SK-N-SH (cell line): ENCODE measurements around the gene CLCN5. TPM values are rescaled to one million over a fixed set of nuclear protein-coding genes. Genes with fewer than 3 reads are reported as not detected.
A peak's percentile ranks its signal among the peaks of the same experiment; 100 is the strongest.

Experiments used
- CTCF ChIA-PET: fragments of 300-600, 350-600 bp; formaldehyde crosslinking; extraction: SDS; loops from one replicate; lab custom pipeline; 2021; lab: Yijun Ruan, JAX
- POLR2A ChIA-PET: fragments of 350-600 bp; sonication (Branson Sonifier 250); formaldehyde crosslinking; extraction: SDS; loops from one replicate; lab custom pipeline; 2020; ENCODE audit warnings: antibody characterized with exemption, inconsistent platforms; lab: Yijun Ruan, JAX
- DNase-seq: peaks from one replicate; pipeline ENCODE4 v3.0.0; 2012
- H2AFZ ChIP-seq: fragments of 200-600 bp; sonication (generic); 2 replicates; pipeline ENCODE4 v1.8.1; 2016; ENCODE audit warnings: antibody characterized with exemption, mild to moderate bottlenecking, low read depth
- H3F3A ChIP-seq: fragments of 200-600 bp; sonication (generic); replicated peaks from 2 replicates; pipeline ENCODE3; 2016; ENCODE audit warnings: antibody characterized with exemption, mild to moderate bottlenecking; ENCODE audit not compliant: insufficient read depth
- H3K27ac ChIP-seq, 2 experiments: fragments of 200-500 bp in 1 of 2; fragments of 200-600 bp in 1 of 2; sonication (Bioruptor generic) in 1 of 2; sonication (generic), shearing (Covaris generic) in 1 of 2; 2 replicates each; pipeline versions ENCODE4 v1.5.1 to v1.6.1; 2014 to 2016; ENCODE audit warnings: low read depth in 2 of 2, inconsistent platforms in 1 of 2, low read length in 1 of 2, mild to moderate bottlenecking in 1 of 2, mixed read lengths in 1 of 2
- H3K27me3 ChIP-seq: fragments of 200-600 bp; sonication (generic), shearing (Covaris generic); 2 replicates; pipeline ENCODE4 v1.6.1; 2016; ENCODE audit warnings: mixed run types; ENCODE audit not compliant: insufficient read depth
- H3K36me3 ChIP-seq, 2 experiments: fragments of 200-500 bp in 1 of 2; fragments of 200-600 bp in 1 of 2; sonication (Bioruptor generic) in 1 of 2; sonication (generic) in 1 of 2; replicated peaks in 1 of 2; 2 replicates each; pipeline versions ENCODE3 to v1.5.1; 2014 to 2016; ENCODE audit warnings: low read length in 1 of 2, mild to moderate bottlenecking in 1 of 2; ENCODE audit not compliant: insufficient read depth in 2 of 2, control insufficient read depth in 1 of 2
- H3K4me1 ChIP-seq, 2 experiments: fragments of 200-500 bp in 1 of 2; fragments of 200-600 bp in 1 of 2; sonication (Bioruptor generic) in 1 of 2; sonication (generic), shearing (Covaris generic) in 1 of 2; 2 replicates each; pipeline versions ENCODE4 v1.5.1 to v1.6.1; 2014 to 2016; ENCODE audit warnings: low read depth in 1 of 2, low read length in 1 of 2, mixed run types in 1 of 2; ENCODE audit not compliant: insufficient read depth in 2 of 2, control insufficient read depth in 1 of 2
- H3K4me2 ChIP-seq: fragments of 200-600 bp; sonication (generic), shearing (Covaris generic); 2 replicates; pipeline ENCODE4 v1.6.1; 2017; ENCODE audit warnings: mixed run types
- H3K4me3 ChIP-seq, 2 experiments: fragments of 200-500 bp in 1 of 2; fragments of 200-600 bp in 1 of 2; sonication (Bioruptor generic) in 1 of 2; sonication (generic), shearing (Covaris generic) in 1 of 2; 2 replicates each; pipeline versions ENCODE4 v1.5.1 to v1.8.1; 2014 to 2016; ENCODE audit warnings: low read depth in 2 of 2, inconsistent platforms in 1 of 2, low read length in 1 of 2, mild to moderate bottlenecking in 1 of 2, mixed read lengths in 1 of 2, moderate library complexity in 1 of 2
- H3K79me2 ChIP-seq: fragments of 200-600 bp; sonication (generic); 2 replicates; pipeline ENCODE4 v1.8.1; 2017; ENCODE audit warnings: mild to moderate bottlenecking; ENCODE audit not compliant: insufficient read depth
- H3K9ac ChIP-seq: fragments of 200-600 bp; sonication (generic); 2 replicates; pipeline ENCODE4 v1.6.1; 2017; ENCODE audit warnings: mixed run types
- H3K9me2 ChIP-seq: fragments of 200-600 bp; sonication (generic); 2 replicates; pipeline ENCODE4 v1.6.1; 2017; ENCODE audit warnings: mixed run types
- H3K9me3 ChIP-seq: fragments of 200-600 bp; sonication (generic); 2 replicates; pipeline ENCODE4 v1.6.1; 2017; ENCODE audit warnings: mixed run types, mild to moderate bottlenecking, moderate library complexity
- H4K20me1 ChIP-seq: fragments of 200-600 bp; sonication (generic); 2 replicates; pipeline ENCODE4 v1.6.1; 2017; ENCODE audit warnings: mild to moderate bottlenecking, mixed run types; ENCODE audit not compliant: insufficient read depth
- CTCF ChIP-seq: fragments of 200-600 bp; sonication (generic); IDR thresholded peaks from 2 replicates; pipeline ENCODE4 v1.6.1; 2017; ENCODE audit warnings: antibody characterized with exemption, mild to moderate bottlenecking, moderate library complexity
- ELF1 ChIP-seq: IDR thresholded peaks from 2 replicates; pipeline ENCODE4 v1.4.0; 2012
- GATA2 ChIP-seq: sonication (generic); formaldehyde crosslinking; IDR thresholded peaks from 2 replicates; pipeline ENCODE4 v1.5.0; 2020; ENCODE audit warnings: mild to moderate bottlenecking, missing genetic modification reagents
- JUND ChIP-seq: IDR thresholded peaks from 2 replicates; pipeline ENCODE4 v1.4.0; 2012
- MAX ChIP-seq: IDR thresholded peaks from 2 replicates; pipeline ENCODE4 v1.4.0; 2012; ENCODE audit warnings: low read depth
- MXI1 ChIP-seq: IDR thresholded peaks from 2 replicates; pipeline ENCODE4 v1.6.1; 2012; ENCODE audit warnings: mild to moderate bottlenecking, low read depth, low read length, improper control_type of control experiment
- NRF1 ChIP-seq: IDR thresholded peaks from 2 replicates; pipeline ENCODE4 v1.6.1; 2012; ENCODE audit warnings: low read depth, mild to moderate bottlenecking, low read length
- PBX3 ChIP-seq: IDR thresholded peaks from 2 replicates; pipeline ENCODE4; 2012
- RAD21 ChIP-seq: IDR thresholded peaks from 2 replicates; pipeline ENCODE4 v1.6.1; 2012; ENCODE audit warnings: mild to moderate bottlenecking, low read length
- RFX5 ChIP-seq: IDR thresholded peaks from 2 replicates; pipeline ENCODE4 v1.6.1; 2012; ENCODE audit warnings: mild to moderate bottlenecking, improper control_type of control experiment, low read length
- SMC3 ChIP-seq: IDR thresholded peaks from 2 replicates; pipeline ENCODE4 v1.6.1; 2012; ENCODE audit warnings: low read depth, low read length, improper control_type of control experiment
- TAF1 ChIP-seq: IDR thresholded peaks from 2 replicates; pipeline ENCODE4 v1.6.1; 2012; ENCODE audit warnings: low read depth, mild to moderate bottlenecking, low read length, moderate library complexity, borderline replicate concordance
- USF1 ChIP-seq: IDR thresholded peaks from 2 replicates; pipeline ENCODE4 v1.4.0; 2012; ENCODE audit warnings: low read depth, borderline replicate concordance
- YY1 ChIP-seq: IDR thresholded peaks from 2 replicates; pipeline ENCODE4 v1.4.0; 2012; ENCODE audit warnings: low read depth, mild to moderate bottlenecking
- WGBS: methylation state at CpG from one replicate; pipeline ENCODE4 v1.1.6; 2017; ENCODE audit warnings: low lambda C conversion rate; 5-methylcytosine and 5-hydroxymethylcytosine counted together
- polyA plus RNA-seq, 3 experiments: library from polyadenylated mRNA; depleted of rRNA; stranded (reverse); fragments of >200 nt; gene quantifications; 2 replicates each; pipeline ENCODE4 v1.2.3, GENCODE V29; 2012

CLCN5 gene
- polyA plus RNA-seq, 1 of the 3 experiments (the other 2 are of a cell fraction): 1.7 TPM

- no peak for DNase-seq
- H3K4me3 ChIP-seq: no peak overlapping the region
- no peak overlapping the region for H3K27ac ChIP-seq
- no peaks in the 10 kb centered on the region for H3K9me3 ChIP-seq
- H3K27me3 ChIP-seq: no peaks in the 10 kb centered on the region
- no peaks in the 10 kb centered on the region; a peak in 1 of 4 replicates for H3K4me1 ChIP-seq
- H3K4me2 ChIP-seq: no peak overlapping the region
- no peaks in the 10 kb centered on the region for H3K79me2 ChIP-seq
- TF ChIP-seq MXI1 (no peak), NRF1 (no peak), USF1 (no peak), TAF1 (no peak), GATA2 (CRISPR knock-in tag) (no peak)
- 37% methylated on average over 4 of the region's 4 CpGs for WGBS
- H3K9ac ChIP-seq: no peak overlapping the region
- no peaks in the 10 kb centered on the region for H3K36me3 ChIP-seq
- H4K20me1 ChIP-seq: no peaks in the 10 kb centered on the region
- CTCF ChIA-PET: interaction anchor here (0.6 to 1.6 kb wide), 4 partner anchors 156 to 1607 kb away, joined by 3 to 6 read pairs (median 4); no protein-coding TSS in a partner anchor
- no peaks in the 10 kb centered on the region for H3K9me2 ChIP-seq
- POLR2A ChIA-PET: no interaction called here
- no peaks in the 10 kb centered on the region for H3F3A ChIP-seq
- no peak overlapping the region for H2AFZ ChIP-seq
These were observed 153.4 kb downstream of the CLCN5 start for GRCh38 chrX:50075630-50076339.

GRCh38 chrX:50081282-50081889, 159.0 kb downstream of the CLCN5 start:
- H3K36me3 ChIP-seq: peaks cover 0 to 4% of the 10 kb centered on the region in 2 experiments
- ChIA-PET POLR2A (no interaction called here), CTCF (interaction anchor here (0.7 to 4.6 kb wide), 6 partner anchors 9 to 193 kb away, joined by 3 to 31 read pairs (median 4); partner anchors contain the start of gene CLCN5)
- H3K4me1 ChIP-seq: no peaks in the 10 kb centered on the region
- no peaks in the 10 kb centered on the region for H3F3A ChIP-seq
- H2AFZ ChIP-seq: no peak overlapping the region
- no peak overlapping the region for H3K27ac ChIP-seq
- H3K27me3 ChIP-seq: no peaks in the 10 kb centered on the region
- no peak overlapping the region for H3K4me2 ChIP-seq
- no peak overlapping the region; a peak in 1 of 4 replicates for H3K4me3 ChIP-seq
- no peaks in the 10 kb centered on the region for H3K9me2 ChIP-seq
- WGBS: 42% methylated on average over 3 of the region's 3 CpGs
- H3K9ac ChIP-seq: no peak overlapping the region
- no peak for TF ChIP-seq USF1
- TF ChIP-seq TAF1: no peak
- no peak for TF ChIP-seq ELF1
- peak; percentile 35; the same call in 1 of the 2 replicates for TF ChIP-seq GATA2 (CRISPR knock-in tag)
- peak; percentile 71 for TF ChIP-seq SMC3
- TF ChIP-seq RFX5: 0 out of 2 replicates have a peak, but pooled peaks have one; percentile 33
- TF ChIP-seq YY1: no peak
- TF ChIP-seq RAD21: peak; percentile 82
- TF ChIP-seq CTCF: peak; percentile 45
- no peak for TF ChIP-seq MAX
- TF ChIP-seq JUND: no peak
- no peak for TF ChIP-seq PBX3
- H3K79me2 ChIP-seq: no peaks in the 10 kb centered on the region
- peak; percentile 27 for DNase-seq
- no peaks in the 10 kb centered on the region for H3K9me3 ChIP-seq
- H4K20me1 ChIP-seq: no peaks in the 10 kb centered on the region
